ENCODE data around the gene ZNF747. TPM values are rescaled to one million over a fixed set of nuclear protein-coding genes. Genes with fewer than 3 reads are reported as not detected.

The ZNF747 gene
- total RNA-seq, 3 donors from 2014 or later = 9.2 to 13.8 (median 10.5) TPM

GRCh38 chr16:30491229-30491628, 43.4 kb downstream of the ZNF747 start:
- ATAC-seq (no peak), DNase-seq (no peak)
- no peak for TF ChIP-seq CTCF (IDR thresholded peaks at IDR 0.05)
- no peaks in the 10 kb centered on the region for H3K36me3 ChIP-seq (ENCODE audit: low read depth)
- H3K9me3 ChIP-seq = no peaks in the 10 kb centered on the region
- H3K4me3 ChIP-seq = no peak overlapping the region
- intact Hi-C loops (cut with DNase I, micrococcal nuclease) = no loop called here
- H3K4me1 ChIP-seq (ENCODE audit: low read depth) = no peaks in the 10 kb centered on the region

- no peaks in the 10 kb centered on the region for H3K36me3 ChIP-seq (ENCODE audit: low read depth)
- no peak for TF ChIP-seq CTCF (IDR thresholded peaks at IDR 0.05)
- no peak overlapping the region for H3K4me3 ChIP-seq
- DNase-seq (no peak), ATAC-seq (no peak)
- no peaks in the 10 kb centered on the region for H3K4me1 ChIP-seq (ENCODE audit: low read depth)
- intact Hi-C loops (cut with DNase I, micrococcal nuclease) = no loop called here
- no peaks in the 10 kb centered on the region for H3K9me3 ChIP-seq
Observed at GRCh38 chr16:30490210-30490609, 44.4 kb downstream of the ZNF747 start.

- DNase-seq (no peak), ATAC-seq (no peak)
- H3K4me3 ChIP-seq = no peak overlapping the region
- TF ChIP-seq CTCF (IDR thresholded peaks at IDR 0.05) = no peak
- intact Hi-C loops (cut with DNase I, micrococcal nuclease) = no loop called here
- no peaks in the 10 kb centered on the region for H3K36me3 ChIP-seq (ENCODE audit: low read depth)
- H3K4me1 ChIP-seq (ENCODE audit: low read depth) = no peaks in the 10 kb centered on the region
- H3K9me3 ChIP-seq = no peaks in the 10 kb centered on the region
Observed at GRCh38 chr16:30488764-30489605, 45.7 kb downstream of the ZNF747 start.

- Histone ChIP-seq H3K36me3 (ENCODE audit: low read depth) (no peaks in the 10 kb centered on the region), H3K9me3 (no peaks in the 10 kb centered on the region), H3K4me1 (ENCODE audit: low read depth) (no peaks in the 10 kb centered on the region), H3K4me3 (no peak overlapping the region)
- ATAC-seq (no peak), DNase-seq (no peak)
- intact Hi-C loops (cut with DNase I, micrococcal nuclease) = no loop called here
- no peak for TF ChIP-seq CTCF (IDR thresholded peaks at IDR 0.05)
Observed at GRCh38 chr16:30485818-30486436, 48.7 kb downstream of the ZNF747 start.

GRCh38 chr16:30484887-30485286, 49.8 kb downstream of the ZNF747 start:
- no peak for ATAC-seq
- intact Hi-C loops (cut with DNase I, micrococcal nuclease) = no loop called here
- Histone ChIP-seq H3K4me1 (ENCODE audit: low read depth) (no peaks in the 10 kb centered on the region), H3K4me3 (no peak overlapping the region), H3K9me3 (no peaks in the 10 kb centered on the region), H3K36me3 (ENCODE audit: low read depth) (no peaks in the 10 kb centered on the region)
- no peak for DNase-seq
- no peak for TF ChIP-seq CTCF (IDR thresholded peaks at IDR 0.05)
